NCI-H345 treated with DMSO at 0.1 percent for 48 hours (cell line): ENCODE data around the gene DCLK2.

Experiments
- DNase-seq: peaks from one replicate; lab custom pipeline; 2025; ENCODE audit not compliant: unreplicated experiment; lab: John Stamatoyannopoulos, UW

Gene DCLK2

GRCh38 chr4:150078041-150078578, at the start of gene DCLK2:
DCLK2 (plus strand) TSS chr4:150078445; CDS start chr4:150079028, 583 bp downstream.
- DNase-seq, result peak; percentile 55

GRCh38 chr4:150032541-150032940, 45.7 kb upstream of the DCLK2 start:
- no peak for DNase-seq

DNA sequence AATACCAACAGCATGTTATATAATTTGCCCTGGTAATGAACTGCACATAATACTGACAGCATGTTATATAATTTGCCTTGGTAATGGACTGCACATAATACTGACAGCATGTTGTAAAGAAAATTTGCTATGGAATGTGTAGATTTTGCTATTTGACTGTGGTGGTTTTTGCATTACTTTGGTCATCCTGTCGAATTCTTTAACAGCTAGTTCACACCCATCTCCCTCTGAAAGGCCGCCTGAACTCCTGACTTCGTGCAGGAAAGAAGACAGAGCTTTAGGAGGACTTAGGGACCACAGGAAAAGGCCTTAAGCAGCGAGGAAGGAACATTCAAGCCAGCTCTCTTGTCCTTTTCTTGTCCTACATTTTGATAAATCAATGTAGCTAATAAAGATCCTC, 45.2 kb upstream of the DCLK2 start:
- no peak for DNase-seq

DNA sequence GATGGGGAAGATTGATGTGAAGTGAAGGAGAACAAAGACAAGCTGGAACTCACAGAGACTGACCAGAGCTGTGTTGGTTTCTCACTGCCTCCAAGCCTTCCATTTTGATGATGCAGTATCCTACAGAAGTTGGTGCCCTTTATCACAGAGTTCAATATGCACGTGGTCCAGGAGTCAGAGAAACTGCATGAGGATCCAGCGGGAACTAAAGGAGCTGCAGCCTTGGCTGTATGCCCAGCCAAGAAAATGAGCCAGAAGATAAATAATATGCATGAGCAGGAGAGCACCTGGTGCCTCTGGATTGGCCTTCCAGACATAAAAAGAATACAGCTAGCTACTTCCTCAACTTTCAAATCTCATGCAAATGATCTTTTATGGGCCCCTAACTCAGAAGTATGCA, 44.3 kb upstream of the DCLK2 start:
- DNase-seq, result no peak

GRCh38 chr4:150037251-150037856, 40.9 kb upstream of the DCLK2 start:
- no peak for DNase-seq

GRCh38 chr4:150038335-150039076, 39.7 kb upstream of the DCLK2 start:
- no peak for DNase-seq

DNA sequence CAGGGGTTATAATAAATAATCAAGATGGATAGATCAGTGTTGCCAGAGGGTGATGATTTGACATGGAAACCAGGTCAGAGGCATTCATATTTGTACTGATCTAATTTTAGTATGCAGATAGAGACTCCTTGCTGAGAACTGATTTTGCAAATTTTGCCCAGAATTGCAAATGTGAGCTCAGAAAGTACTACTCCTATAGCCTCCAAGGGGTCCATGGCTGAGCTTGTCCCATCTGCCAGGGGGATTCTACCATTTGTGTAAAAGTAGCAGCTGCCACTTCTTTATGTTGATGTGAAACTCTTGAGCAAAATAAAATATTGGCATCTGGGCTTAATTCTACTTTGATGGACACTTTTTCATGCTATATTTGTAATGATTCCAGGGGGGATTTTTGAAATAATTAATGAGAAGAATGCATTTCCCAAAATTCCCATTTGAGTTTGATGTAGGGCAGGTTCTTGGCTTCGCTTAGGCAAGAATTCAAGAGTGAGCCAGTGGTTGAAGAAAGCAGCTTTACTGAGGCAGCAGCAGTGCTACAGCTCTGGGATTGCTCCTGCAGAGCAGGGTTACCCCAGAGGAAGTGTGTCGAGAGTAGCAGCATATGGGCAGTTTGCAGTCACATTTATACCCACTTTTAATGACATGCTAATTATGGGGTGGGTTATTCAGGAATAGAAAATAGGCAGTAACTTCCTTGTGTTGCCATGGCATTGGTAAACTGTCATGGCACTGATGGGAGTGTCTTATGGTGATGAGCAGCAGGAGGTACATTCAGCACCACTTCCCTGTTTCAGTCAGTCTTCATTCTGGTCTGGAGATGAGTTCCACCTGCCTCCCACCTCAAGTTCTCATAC, 38.7 kb upstream of the DCLK2 start:
- DNase-seq, result no peak

- no peak for DNase-seq
These were observed 33.7 kb upstream of the DCLK2 start for GRCh38 chr4:150044517-150044916.

- DNase-seq, result no peak
These were observed 32.8 kb upstream of the DCLK2 start for GRCh38 chr4:150045410-150045809.

DNA sequence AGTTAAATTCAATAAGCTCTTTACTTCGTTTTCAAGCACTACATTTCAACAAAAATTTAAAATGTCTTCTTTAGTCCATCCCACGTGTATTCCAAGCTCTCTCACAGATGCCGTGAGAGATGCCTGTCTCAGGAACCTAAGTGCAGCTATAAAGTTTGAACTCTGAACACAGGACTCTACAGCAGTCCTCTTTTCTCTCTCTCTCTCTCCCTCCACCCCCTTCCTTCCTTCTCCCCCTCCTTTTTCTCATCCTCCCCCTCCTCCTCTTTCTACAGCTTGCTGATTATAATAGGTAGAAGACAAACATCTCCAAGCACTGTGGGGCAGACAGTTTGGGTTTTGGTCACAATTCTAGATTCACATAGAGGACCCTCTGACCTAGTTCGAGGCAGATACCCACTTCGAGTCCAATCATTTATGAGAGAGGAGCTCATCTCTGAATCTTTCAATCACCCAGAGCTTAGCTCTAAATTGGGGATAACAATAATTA, 31.5 kb upstream of the DCLK2 start:
- no peak for DNase-seq

DNA sequence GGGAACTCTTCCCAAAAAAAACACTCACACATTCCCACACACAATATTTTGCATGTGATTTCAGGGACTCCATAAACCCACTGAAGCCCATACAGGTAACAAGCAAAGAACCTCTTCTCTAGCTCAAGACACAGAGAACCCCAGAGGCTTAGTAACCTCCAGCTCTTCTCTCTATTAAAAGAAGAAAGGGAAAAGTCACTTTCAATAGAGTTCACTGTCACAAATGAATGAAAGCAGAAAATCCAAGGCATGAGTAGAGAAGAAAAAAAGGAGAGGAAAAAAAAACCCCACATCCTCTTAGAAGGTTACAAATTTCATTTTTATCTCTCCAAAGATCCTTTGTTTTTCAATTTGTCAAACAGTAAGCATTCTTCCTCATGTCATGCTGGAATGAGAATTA, 30.7 kb upstream of the DCLK2 start:
- no peak for DNase-seq

DNA sequence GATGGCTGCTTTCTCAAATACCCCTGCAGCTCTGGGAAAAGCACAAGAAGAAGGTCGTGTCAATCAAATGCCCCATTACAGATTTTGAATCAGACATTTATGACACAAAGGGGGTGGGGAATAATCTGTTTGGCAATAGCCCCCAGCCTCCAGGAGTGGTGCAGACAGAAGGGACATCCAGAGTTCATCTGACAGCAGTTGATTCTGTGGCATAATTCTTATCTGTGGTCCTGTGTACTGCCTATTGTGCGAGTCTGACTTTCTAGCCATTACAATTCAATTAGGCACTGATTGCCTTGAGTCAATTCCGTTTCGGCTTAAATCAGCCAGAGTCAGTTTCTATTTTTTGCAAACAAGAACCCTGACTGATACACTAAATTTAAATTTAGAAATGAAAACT, 28.6 kb upstream of the DCLK2 start:
- DNase-seq, result no peak

GRCh38 chr4:150050566-150050965, 27.7 kb upstream of the DCLK2 start:
- no peak for DNase-seq

- no peak for DNase-seq
These were observed 27.1 kb upstream of the DCLK2 start for GRCh38 chr4:150051111-150051510.

- no peak for DNase-seq
These were observed 22.8 kb upstream of the DCLK2 start for GRCh38 chr4:150055467-150055866.

GRCh38 chr4:150056569-150056968, 21.7 kb upstream of the DCLK2 start:
- no peak for DNase-seq

DNA sequence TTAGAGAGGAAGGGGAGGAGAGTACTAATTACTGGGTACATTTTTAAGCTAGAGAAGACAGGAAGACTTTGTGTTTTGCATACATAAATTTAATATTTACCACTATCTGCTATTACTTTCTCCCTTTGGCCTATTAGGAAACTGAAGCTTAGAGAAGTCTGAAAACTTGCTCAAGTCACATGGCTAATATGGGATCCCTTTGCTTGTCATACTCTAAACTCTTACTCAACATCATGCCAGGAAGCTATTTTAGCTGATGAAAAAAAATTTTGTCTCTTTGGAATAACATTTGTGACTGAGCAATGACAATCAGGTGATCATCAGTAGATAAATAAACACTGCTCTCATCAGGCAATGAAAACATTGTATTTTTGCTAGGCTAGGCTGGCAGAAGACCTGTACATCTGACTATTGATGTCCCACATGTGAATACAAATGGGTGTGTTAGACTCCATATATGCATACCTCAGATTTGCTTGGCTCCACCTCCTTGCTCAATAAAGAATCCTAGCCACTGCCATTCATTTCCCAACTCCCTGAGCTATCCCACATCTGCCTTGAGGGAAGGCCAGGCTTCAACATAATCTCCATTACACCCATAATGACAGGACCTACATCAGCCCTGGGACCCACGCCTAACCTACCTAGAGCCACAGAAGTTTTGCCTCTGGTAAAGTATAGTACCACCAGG, 17.0 kb upstream of the DCLK2 start:
- no peak for DNase-seq

DNA sequence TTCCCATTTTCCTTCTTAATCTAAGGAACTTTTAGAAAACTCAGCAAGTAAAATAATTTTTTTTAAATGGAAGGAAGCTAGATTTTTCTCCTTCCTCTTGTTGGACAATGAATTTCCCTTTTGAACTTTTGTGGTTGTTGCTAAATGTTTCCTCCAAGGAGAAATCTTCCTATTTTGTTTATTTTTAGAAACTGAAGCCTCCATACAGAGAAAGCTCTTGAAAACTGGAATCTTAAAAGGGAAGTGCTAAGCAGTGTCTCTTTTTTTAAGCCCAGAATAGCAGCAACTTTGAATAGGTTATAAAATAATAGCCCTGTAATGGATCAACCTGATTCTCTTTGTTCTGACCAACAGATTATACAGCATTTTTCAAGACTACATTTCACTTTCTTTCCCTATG, 15.1 kb upstream of the DCLK2 start:
- DNase-seq, result no peak

- DNase-seq, result no peak
These were observed 12.5 kb upstream of the DCLK2 start for GRCh38 chr4:150065740-150066139.

DNA sequence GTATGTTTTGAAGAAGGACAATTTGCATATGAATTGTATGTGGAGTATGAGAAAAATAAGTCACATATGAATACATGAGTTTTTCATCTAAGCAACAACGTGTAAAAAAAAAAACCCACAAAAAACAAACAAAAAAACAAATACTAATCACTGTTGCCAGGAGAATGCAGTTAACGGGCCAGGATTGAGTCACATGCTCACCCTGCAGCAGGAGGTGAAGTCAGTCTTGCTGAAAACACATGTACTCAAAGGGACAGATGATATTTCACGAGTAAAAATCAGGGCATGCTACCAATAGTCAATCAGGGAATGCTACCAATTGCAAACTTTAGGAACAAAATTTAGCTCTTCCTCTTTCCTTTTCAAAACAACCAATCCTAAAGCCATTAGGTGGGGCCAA, 10.4 kb upstream of the DCLK2 start:
- no peak for DNase-seq
